ENCODE measurements around the gene ZNF808. TPM values are rescaled to one million over a fixed set of nuclear protein-coding genes. Genes with fewer than 3 reads are reported as not detected.
A peak's percentile ranks its signal among the peaks of the same experiment; 100 is the strongest.
"Not testable (repeated sequence)": the region's sequence is repeated elsewhere in the genome, so short reads cannot be mapped to it uniquely, and the experiment has no call there.

Gene ZNF808
- total and polyA plus RNA-seq, 8 donors: 3.6 to 17.1 (median 10.2) TPM

GRCh38 chr19:52536448-52536800, 9.0 kb downstream of the ZNF808 start:
- intact Hi-C loops (cut with DNase I): no loop called here
- Histone ChIP-seq H3K36me3 (peaks cover 0 to 9% (median 0%) of the 10 kb centered on the region in 3 donors), H3K27ac (no peak overlapping the region), H3K9me3 (no peaks in the 10 kb centered on the region), H3K4me3 (peak overlapping the region in 3 of 4 donors; percentile 8 to 31 (median 10)), H3K27me3 (no peaks in the 10 kb centered on the region), H3K4me1 (no peaks in the 10 kb centered on the region)
- FAIRE-seq (no peak), DNase-seq (peak in 2 of 6 donors; percentile 14 to 39), ATAC-seq (peak in 3 of 4 donors; percentile 12 to 37 (median 15))
- WGBS, 2 donors: 45 to 47% methylated on average over 17 of the region's 17 CpGs
- TF ChIP-seq CTCF (IDR thresholded peaks at IDR 0.05): no peak

GRCh38 chr19:52538815-52539214, 11.3 kb downstream of the ZNF808 start:
- FAIRE-seq; H3K4me1 ChIP-seq; H3K4me3 ChIP-seq; H3K9me3 ChIP-seq; H3K27me3 ChIP-seq; H3K36me3 ChIP-seq; DNase-seq; intact Hi-C loops (cut with DNase I); H3K27ac ChIP-seq; ATAC-seq: not testable (repeated sequence)
- 80 to 84% methylated on average over 4 of the region's 4 CpGs for WGBS, 2 donors

GRCh38 chr19:52541176-52541575, 13.7 kb downstream of the ZNF808 start:
- WGBS, 2 donors: 92 to 93% methylated on average over 5 of the region's 5 CpGs
- DNase-seq; H3K27me3 ChIP-seq; intact Hi-C loops (cut with DNase I); FAIRE-seq; H3K9me3 ChIP-seq; H3K4me3 ChIP-seq; ATAC-seq; H3K4me1 ChIP-seq; H3K27ac ChIP-seq: not testable (repeated sequence)
- H3K36me3 ChIP-seq: peaks cover 3 to 19% (median 8%) of the 10 kb centered on the region in 3 donors

- FAIRE-seq (no peak), ATAC-seq (no peak), DNase-seq (no peak)
- Histone ChIP-seq H3K4me1 (no peaks in the 10 kb centered on the region), H3K27ac (no peak overlapping the region), H3K36me3 (peaks cover 3 to 19% (median 8%) of the 10 kb centered on the region in 3 donors), H3K4me3 (no peak overlapping the region), H3K27me3 (no peaks in the 10 kb centered on the region), H3K9me3 (no peaks in the 10 kb centered on the region)
- intact Hi-C loops (cut with DNase I): no loop called here
- no peak for TF ChIP-seq CTCF (IDR thresholded peaks at IDR 0.05)
- WGBS, 2 donors: 81 to 87% methylated on average over 5 of the region's 5 CpGs
Observed at GRCh38 chr19:52541608-52542007, 14.1 kb downstream of the ZNF808 start.

- H3K9me3 ChIP-seq; intact Hi-C loops (cut with DNase I); H3K27ac ChIP-seq; H3K4me3 ChIP-seq; H3K27me3 ChIP-seq; DNase-seq; FAIRE-seq; ATAC-seq; H3K4me1 ChIP-seq: not testable (repeated sequence)
- peaks cover 3 to 19% (median 8%) of the 10 kb centered on the region in 3 donors for H3K36me3 ChIP-seq
- 82 to 87% methylated on average over 6 of the region's 6 CpGs for WGBS, 2 donors
Observed at GRCh38 chr19:52542541-52542940, 15.1 kb downstream of the ZNF808 start.

- H3K9me3 ChIP-seq: no peaks in the 10 kb centered on the region
- peaks cover 3 to 25% (median 8%) of the 10 kb centered on the region in 3 donors for H3K36me3 ChIP-seq
- TF ChIP-seq CTCF (IDR thresholded peaks at IDR 0.05): no peak
- no peak overlapping the region for H3K4me3 ChIP-seq
- WGBS, 2 donors: 85 to 86% methylated on average over 7 to 8 of the region's 8 CpGs
- ATAC-seq (no peak), DNase-seq (no peak), FAIRE-seq (no peak)
- no peaks in the 10 kb centered on the region for H3K4me1 ChIP-seq
- intact Hi-C loops (cut with DNase I): no loop called here
- no peak overlapping the region for H3K27ac ChIP-seq
- no peaks in the 10 kb centered on the region for H3K27me3 ChIP-seq
Observed at GRCh38 chr19:52542984-52543664, 15.7 kb downstream of the ZNF808 start.

Data from pancreas (tissue), 10 donors.